ENCODE measurements around the gene CNOT1. TPM values are rescaled to one million over a fixed set of nuclear protein-coding genes. Genes with fewer than 3 reads are reported as not detected.
"Not testable (repeated sequence)": the region's sequence is repeated elsewhere in the genome, so short reads cannot be mapped to it uniquely, and the experiment has no call there.

The CNOT1 gene
- total RNA-seq, 2 donors from 2014 or later = 102 to 190 TPM

- no peak for TF ChIP-seq POLR2AphosphoS5 (IDR thresholded peaks at IDR 0.05)
- no peak for TF ChIP-seq CTCF (IDR thresholded peaks at IDR 0.05)
- TF ChIP-seq POLR2A (IDR thresholded peaks at IDR 0.05) = no peak
- no peaks in the 10 kb centered on the region for H3K36me3 ChIP-seq
- intact Hi-C loops (cut with DNase I) = no loop called here
- no peaks in the 10 kb centered on the region for H3K9me3 ChIP-seq
- DNase-seq (ENCODE audit: low spot score) = no peak
- H3K27me3 ChIP-seq (replicated peaks; ENCODE audit: insufficient read depth) = no peaks in the 10 kb centered on the region
- no peak overlapping the region for H3K4me3 ChIP-seq
- no peak overlapping the region for H3K27ac ChIP-seq
- WGBS = no CpG with 5 or more reads among the region's 3 CpGs
- no peaks in the 10 kb centered on the region for H3K4me1 ChIP-seq (replicated peaks)
Observed at GRCh38 chr16:58615280-58615679, 14.3 kb downstream of the CNOT1 start.

GRCh38 chr16:58614860-58615259 lies 14.8 kb downstream of the CNOT1 start:
- intact Hi-C loops (cut with DNase I) = no loop called here
- Histone ChIP-seq H3K9me3 (no peaks in the 10 kb centered on the region), H3K4me3 (no peak overlapping the region), H3K27me3 (replicated peaks; ENCODE audit: insufficient read depth) (no peaks in the 10 kb centered on the region), H3K36me3 (no peaks in the 10 kb centered on the region), H3K27ac (no peak overlapping the region), H3K4me1 (replicated peaks) (no peaks in the 10 kb centered on the region)
- TF ChIP-seq CTCF (IDR thresholded peaks at IDR 0.05) (no peak), POLR2AphosphoS5 (IDR thresholded peaks at IDR 0.05) (no peak), POLR2A (IDR thresholded peaks at IDR 0.05) (no peak)
- no peak for DNase-seq (ENCODE audit: low spot score)
- WGBS = no CpG with 5 or more reads among the region's 6 CpGs

DNA sequence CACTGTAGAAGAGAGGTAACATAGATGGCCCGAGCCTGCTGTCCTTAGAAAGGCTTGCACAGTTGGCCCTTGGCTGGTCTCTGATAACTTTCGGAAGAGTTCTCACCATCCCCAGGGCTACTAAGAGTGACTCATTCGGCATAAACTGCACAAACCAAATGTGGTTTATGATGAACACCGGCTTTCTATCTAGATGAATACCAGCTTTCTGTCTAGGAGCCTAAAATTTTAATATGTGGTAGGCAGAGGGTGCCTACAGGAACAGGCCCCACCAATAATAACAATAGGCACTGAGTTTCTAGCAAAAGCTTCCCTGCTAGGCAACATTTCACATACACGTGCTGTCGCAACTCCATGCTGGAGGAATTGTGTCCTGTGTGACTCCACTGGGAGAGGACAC lies 15.4 kb downstream of the CNOT1 start:
- WGBS = no CpG with 5 or more reads among the region's 6 CpGs
- Histone ChIP-seq H3K4me1 (replicated peaks) (no peaks in the 10 kb centered on the region), H3K27me3 (replicated peaks; ENCODE audit: insufficient read depth) (no peaks in the 10 kb centered on the region), H3K36me3 (no peaks in the 10 kb centered on the region), H3K4me3 (no peak overlapping the region), H3K27ac (no peak overlapping the region), H3K9me3 (no peaks in the 10 kb centered on the region)
- no peak for TF ChIP-seq CTCF (IDR thresholded peaks at IDR 0.05)
- no peak for TF ChIP-seq POLR2AphosphoS5 (IDR thresholded peaks at IDR 0.05)
- TF ChIP-seq POLR2A (IDR thresholded peaks at IDR 0.05) = no peak
- intact Hi-C loops (cut with DNase I) = no loop called here
- DNase-seq (ENCODE audit: low spot score) = no peak

GRCh38 chr16:58612965-58613364 lies 16.7 kb downstream of the CNOT1 start:
- H3K4me3 ChIP-seq; H3K27ac ChIP-seq; intact Hi-C loops (cut with DNase I); H3K27me3 ChIP-seq (replicated peaks; ENCODE audit: insufficient read depth); DNase-seq (ENCODE audit: low spot score); H3K36me3 ChIP-seq; H3K4me1 ChIP-seq (replicated peaks); H3K9me3 ChIP-seq: not testable (repeated sequence)
- WGBS = 76% methylated on average over 6 of the region's 7 CpGs

GRCh38 chr16:58608601-58609136 lies 21.0 kb downstream of the CNOT1 start:
- no peak for DNase-seq (ENCODE audit: low spot score)
- Histone ChIP-seq H3K36me3 (no peaks in the 10 kb centered on the region), H3K9me3 (no peaks in the 10 kb centered on the region), H3K27me3 (replicated peaks; ENCODE audit: insufficient read depth) (no peaks in the 10 kb centered on the region), H3K4me1 (replicated peaks) (no peaks in the 10 kb centered on the region), H3K4me3 (no peak overlapping the region), H3K27ac (no peak overlapping the region)
- TF ChIP-seq CTCF (IDR thresholded peaks at IDR 0.05) (no peak), POLR2AphosphoS5 (IDR thresholded peaks at IDR 0.05) (no peak), POLR2A (IDR thresholded peaks at IDR 0.05) (no peak)
- 84% methylated on average over 8 of the region's 8 CpGs for WGBS
- intact Hi-C loops (cut with DNase I) = no loop called here

Measured in prostate gland (tissue), 2 donors.